GM18505 (cell line): ENCODE results near the gene WDTC1.
"Not testable (repeated sequence)": the region's sequence is repeated elsewhere in the genome, so short reads cannot be mapped to it uniquely, and the experiment has no call there.

Experiments used
- ATAC-seq: cut with Tn5 transposase; IDR thresholded peaks from one replicate; pipeline ENCODE4 v1.9.1; 2021; ENCODE audit not compliant: unreplicated experiment
- POLR2A ChIP-seq: IDR thresholded peaks from 4 replicates; pipeline ENCODE4 v1.6.1; 2011; ENCODE audit warnings: borderline replicate concordance; ENCODE audit not compliant: insufficient read depth, insufficient read length; ENCODE audit errors: extremely low read depth

Gene WDTC1

GRCh38 chr1:27225621-27226020 is 8.8 kb upstream of the WDTC1 start:
- ATAC-seq: no peak

GRCh38 chr1:27227765-27228164 is 6.7 kb upstream of the WDTC1 start:
- no peak for TF ChIP-seq POLR2A
- no peak for ATAC-seq

More at GRCh38 chr1:27225621-27226020, 8.8 kb upstream of the WDTC1 start:
- no peak for TF ChIP-seq POLR2A

GRCh38 chr1:27233667-27234048 is 774 bp upstream of the WDTC1 start:
- no peak for TF ChIP-seq POLR2A
- ATAC-seq: no peak

- no peak for ATAC-seq
- no peak for TF ChIP-seq POLR2A
These were observed 1.4 kb downstream of the WDTC1 start for GRCh38 chr1:27235827-27236226.

- TF ChIP-seq POLR2A: no peak
- no peak for ATAC-seq
These were observed 2.7 kb downstream of the WDTC1 start for GRCh38 chr1:27237112-27237511.

GRCh38 chr1:27238032-27238431 is 3.6 kb downstream of the WDTC1 start:
- no peak for TF ChIP-seq POLR2A
- ATAC-seq: no peak

GRCh38 chr1:27241677-27242076 is 7.2 kb downstream of the WDTC1 start:
- TF ChIP-seq POLR2A: no peak
- no peak for ATAC-seq

- not testable (repeated sequence) for ATAC-seq
These were observed 9.2 kb downstream of the WDTC1 start for GRCh38 chr1:27243665-27244064.

- TF ChIP-seq POLR2A: no peak
- ATAC-seq: no peak
These were observed 11.8 kb downstream of the WDTC1 start for GRCh38 chr1:27246194-27246593.

GRCh38 chr1:27253596-27253995 is 19.2 kb downstream of the WDTC1 start:
- ATAC-seq: no peak

GRCh38 chr1:27255136-27255535 is 20.7 kb downstream of the WDTC1 start:
- ATAC-seq: no peak
- no peak for TF ChIP-seq POLR2A

More at GRCh38 chr1:27253596-27253995, 19.2 kb downstream of the WDTC1 start:
- TF ChIP-seq POLR2A: no peak

- no peak for TF ChIP-seq POLR2A
- ATAC-seq: no peak
These were observed 22.7 kb downstream of the WDTC1 start for GRCh38 chr1:27257155-27257554.

GRCh38 chr1:27258598-27258997 is 24.2 kb downstream of the WDTC1 start:
- TF ChIP-seq POLR2A: no peak
- ATAC-seq: no peak

GRCh38 chr1:27267153-27267552 is 32.7 kb downstream of the WDTC1 start:
- TF ChIP-seq POLR2A: no peak
- ATAC-seq: no peak

GRCh38 chr1:27269276-27269675 is 34.8 kb downstream of the WDTC1 start:
- TF ChIP-seq POLR2A: no peak
- ATAC-seq: no peak

GRCh38 chr1:27274204-27274603 is 39.8 kb downstream of the WDTC1 start:
- no peak for TF ChIP-seq POLR2A
- ATAC-seq: no peak

GRCh38 chr1:27275696-27276095 is 41.3 kb downstream of the WDTC1 start:
- ATAC-seq: no peak
- no peak for TF ChIP-seq POLR2A
